Stimulated activated CD4-positive, alpha-beta T cell treated with anti-CD3 and anti-CD28 coated beads, Interleukin-12 subunit alpha, Interleukin-12 subunit beta, amount 100 ng/mL, for 48 hours (primary cell): Measurements from ENCODE around the gene CEP170B.

Experiments
- DNase-seq, 3 donors: peaks; one replicate each; pipeline ENCODE4 v3.0.0-alpha.2; 2020; ENCODE audit warnings: low read depth in 2 of 3, low spot score in 1 of 3

The CEP170B gene

GRCh38 chr14:104930526-104931303, 65.6 kb downstream of the CEP170B start:
- no peak for DNase-seq

GRCh38 chr14:104931304-104931770, 66.3 kb downstream of the CEP170B start:
- DNase-seq: no peak

- no peak for DNase-seq
Observed at GRCh38 chr14:104931771-104932675, 67.0 kb downstream of the CEP170B start.

GRCh38 chr14:104932676-104933631, 67.9 kb downstream of the CEP170B start:
- peak; percentile 75 to 84 (median 84) for DNase-seq

DNA sequence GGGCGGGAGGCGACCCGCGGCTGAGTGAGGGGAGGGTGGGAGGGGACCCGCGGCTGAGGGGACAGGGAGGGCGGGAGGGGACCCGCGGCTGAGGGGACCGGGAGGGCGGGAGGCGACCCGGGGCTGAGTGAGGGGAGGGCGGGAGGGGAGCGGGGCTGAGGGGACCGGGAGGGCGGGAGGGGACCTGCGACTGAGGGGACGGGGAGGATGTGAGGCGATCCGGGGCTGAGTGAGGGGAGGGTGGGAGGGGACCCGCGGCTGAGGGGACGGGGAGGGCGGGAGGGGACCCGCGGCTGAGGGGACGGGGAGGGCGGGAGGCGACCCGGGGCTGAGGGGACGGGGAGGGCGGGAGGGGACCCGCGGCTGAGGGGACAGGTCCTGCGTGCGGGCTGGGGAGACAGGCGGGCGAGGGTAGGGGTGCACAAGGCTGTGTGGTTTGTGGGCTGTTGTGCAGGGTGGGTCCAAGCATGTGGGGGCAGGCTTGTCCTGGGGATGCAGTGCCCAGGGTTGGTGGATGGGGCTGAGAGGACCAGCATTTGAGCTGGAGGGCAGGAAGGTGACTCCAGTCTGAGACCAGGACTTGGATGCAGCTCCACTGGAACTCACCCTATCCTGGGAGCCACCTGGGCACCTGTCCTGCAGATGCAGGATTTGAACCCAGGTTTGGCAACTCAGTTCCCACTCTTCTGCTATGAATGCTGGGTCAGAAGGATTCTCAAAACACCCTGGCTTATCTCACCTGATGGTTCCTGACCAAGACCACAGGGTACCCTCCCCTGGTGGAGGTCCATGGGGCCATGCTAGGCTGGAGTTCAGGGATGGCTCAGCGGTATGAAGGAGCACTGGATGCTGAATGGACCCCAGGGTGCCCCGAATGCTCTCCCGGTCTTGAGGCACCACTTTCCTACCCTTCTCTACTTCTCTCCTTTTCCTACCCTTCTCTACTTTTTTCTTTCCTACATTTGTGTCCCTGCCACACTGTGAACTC, 69.0 kb downstream of the CEP170B start:
- no peak for DNase-seq

DNA sequence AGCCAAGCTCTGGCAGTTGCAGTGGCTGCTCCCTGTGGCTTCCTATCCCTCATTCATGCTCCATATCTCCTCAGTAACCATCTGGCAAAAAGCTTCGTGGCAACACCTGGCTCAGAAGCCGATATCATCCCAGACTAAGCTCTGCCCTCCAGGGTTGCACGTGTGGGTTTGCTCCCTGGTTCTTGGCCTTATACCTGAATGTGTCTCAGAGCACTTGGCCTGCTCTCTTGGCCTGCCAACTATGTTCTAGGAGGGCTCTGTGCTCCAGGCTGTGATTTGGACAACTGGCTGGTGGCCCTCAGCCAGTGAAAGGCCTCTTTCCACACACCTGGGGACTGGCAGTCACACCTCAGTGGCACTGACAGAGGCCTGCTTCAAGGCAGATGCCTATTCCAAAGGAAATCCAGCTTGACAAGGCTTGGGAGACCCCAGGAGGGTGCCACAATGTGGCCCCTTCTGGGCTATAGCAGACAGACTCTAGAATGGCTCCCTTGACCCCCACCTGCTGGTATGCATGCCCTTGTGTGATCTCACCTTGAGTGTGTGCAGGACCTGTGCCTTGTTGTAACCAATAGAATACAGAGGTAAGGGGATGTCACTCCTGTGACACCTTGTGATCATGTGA, 70.1 kb downstream of the CEP170B start:
- no peak for DNase-seq

GRCh38 chr14:104935955-104936354, 70.9 kb downstream of the CEP170B start:
- no peak for DNase-seq

- no peak for DNase-seq
Observed at GRCh38 chr14:104936361-104937155, 71.5 kb downstream of the CEP170B start.

DNA sequence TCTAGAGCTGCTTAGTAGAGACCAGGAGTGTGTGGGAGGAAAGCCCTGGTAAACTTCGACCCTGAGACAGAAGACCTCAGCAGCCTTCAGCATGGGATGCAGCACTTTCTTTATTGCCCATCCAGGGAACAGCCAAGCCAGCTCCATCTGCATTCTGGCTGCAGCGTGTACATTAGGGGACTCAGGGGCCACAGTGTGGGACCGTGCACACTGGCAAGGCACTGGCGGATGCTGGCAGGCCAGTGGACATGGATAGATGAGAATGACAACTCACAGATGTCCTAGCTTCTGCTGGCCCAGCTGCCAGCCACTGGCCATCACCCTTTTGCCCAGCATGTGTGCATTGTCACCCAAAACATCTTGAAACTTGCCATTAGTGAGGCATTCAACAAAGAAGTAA, 72.1 kb downstream of the CEP170B start:
- no peak for DNase-seq

DNA sequence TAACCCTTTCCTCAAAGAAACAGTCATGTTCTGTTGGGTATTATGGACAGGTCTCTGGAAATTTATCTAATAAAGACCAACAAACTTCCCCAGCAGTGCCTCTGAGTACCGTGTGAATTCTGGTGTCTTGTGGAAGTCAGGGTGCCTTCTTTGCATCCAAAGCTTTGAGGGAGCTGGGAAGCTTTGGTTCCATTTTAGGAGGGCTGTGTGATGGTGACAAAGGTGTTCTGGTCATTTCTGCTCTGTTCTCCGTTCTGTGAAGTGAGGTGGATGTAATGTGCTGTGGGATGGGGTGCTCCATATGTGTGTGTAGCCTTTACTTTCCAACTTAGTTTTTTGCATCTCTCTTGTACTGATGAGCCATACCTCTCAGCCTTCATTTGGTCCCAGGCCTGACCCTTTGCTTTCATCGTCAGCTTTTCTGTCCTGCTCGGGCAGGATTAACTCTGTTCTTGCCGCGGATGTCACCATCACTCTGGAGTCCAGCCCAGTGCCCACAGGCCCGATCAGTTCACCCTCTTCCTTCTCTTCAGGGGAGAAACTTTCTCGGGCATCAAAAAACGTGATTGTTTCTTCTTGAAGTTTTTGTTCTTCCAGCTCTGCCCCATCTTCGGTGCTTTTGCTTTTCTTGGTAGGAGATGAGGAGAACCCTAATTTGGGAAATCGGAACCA, 72.8 kb downstream of the CEP170B start:
- no peak for DNase-seq

DNA sequence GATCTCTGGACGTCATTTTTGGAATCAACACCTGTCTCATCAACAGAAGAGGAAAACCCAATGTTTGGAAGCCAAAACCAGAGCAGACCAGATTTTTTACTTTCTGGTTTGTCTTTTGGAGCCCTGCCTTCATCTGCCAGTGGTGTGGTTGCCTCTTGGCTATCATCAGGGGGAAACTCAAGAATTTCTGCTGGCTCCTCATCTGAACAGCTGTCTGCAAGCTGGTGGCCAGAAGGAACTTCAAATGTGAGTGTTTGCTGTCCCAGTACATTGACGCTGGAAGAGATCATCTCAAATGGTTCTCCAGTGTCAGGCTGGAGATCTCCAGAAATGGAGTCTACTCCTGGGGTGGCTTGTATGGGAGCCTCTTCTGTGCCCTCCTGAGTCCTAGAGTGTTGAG, 73.4 kb downstream of the CEP170B start:
- no peak for DNase-seq

DNA sequence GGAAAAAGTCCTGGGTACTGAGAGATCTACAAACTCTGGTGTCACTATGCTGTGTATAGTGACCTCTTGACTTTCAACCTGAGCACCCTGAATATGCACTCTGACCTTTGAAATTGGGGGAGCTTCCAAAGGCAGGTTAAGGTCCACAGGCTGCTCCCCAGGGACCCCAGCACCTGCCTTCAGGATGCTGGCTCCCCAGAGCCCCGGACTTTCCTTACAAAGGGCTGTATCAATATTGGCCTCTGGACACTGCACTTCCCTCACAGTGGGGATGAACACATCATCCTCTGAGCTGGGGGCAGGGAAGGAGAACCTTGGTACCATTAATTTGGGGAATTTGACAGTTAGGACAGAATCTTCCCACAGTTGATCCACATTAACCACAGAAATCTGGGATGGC, 73.9 kb downstream of the CEP170B start:
- no peak for DNase-seq

DNA sequence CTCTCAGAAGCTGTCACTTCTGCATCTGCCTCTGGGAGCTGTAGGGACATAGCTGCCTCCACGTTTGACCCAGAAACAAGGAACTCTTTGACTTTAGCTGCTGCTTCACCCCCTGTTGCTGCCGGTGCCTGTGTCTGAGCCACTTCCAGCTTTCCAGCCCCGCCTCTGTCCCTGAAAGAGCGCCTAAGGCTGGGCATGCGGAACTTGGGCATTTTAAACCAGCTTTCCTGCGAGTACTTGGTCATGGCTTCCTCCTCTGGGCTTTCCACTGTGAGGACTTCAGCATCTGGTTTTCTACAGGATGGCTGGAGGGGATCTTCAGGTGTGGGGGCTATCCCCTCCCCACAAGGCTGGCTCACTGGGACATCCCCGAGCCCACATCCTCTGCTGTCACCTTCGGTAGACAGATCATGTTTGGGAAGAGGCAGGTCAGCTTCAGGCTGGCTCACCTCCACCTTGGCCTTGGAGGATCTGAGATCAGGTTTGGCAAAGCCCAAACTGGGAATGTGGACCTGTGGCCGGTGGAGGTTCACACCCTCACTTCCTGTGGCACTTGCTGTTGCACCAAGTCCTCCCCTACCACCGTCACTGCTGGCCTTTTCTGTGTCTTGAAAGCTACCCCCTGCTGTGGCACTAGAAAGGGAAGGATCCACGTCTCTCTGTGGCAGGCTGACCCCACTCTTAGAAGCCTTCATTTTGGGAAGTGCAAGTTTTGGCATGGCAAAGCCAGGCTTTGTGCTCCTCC, 74.8 kb downstream of the CEP170B start:
- no peak for DNase-seq

DNA sequence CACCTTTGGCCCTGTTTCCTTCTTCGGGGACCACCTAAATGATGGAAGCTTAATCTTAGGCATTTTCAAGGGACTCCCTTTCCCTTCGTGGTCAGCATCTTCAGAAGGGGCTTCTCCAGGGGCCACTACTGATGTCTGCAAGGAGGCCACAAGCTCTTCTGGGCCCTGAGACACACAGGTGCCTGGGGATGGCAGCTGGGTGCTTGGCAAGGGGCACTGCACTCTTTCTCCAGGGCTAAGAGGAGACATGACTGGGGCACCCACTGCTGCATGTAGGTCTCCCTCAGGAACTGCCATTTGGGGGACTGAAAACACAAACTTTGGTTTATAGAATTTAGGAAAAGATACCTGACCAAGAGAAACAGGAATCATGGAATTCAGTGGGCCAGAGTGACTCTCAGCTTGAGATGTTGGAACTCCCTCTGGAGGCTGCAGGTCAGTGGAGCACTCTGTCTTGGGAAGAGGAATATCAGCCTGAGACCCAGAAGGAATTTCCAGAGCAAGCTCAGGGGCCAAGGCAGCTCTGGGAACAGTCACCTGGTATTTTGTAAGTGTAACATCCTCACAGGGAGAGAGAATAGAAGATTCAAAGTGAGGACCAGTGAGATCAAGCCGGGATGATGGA, 75.6 kb downstream of the CEP170B start:
- DNase-seq: no peak

- no peak for DNase-seq
Observed at GRCh38 chr14:104941508-104942365, 76.7 kb downstream of the CEP170B start.

GRCh38 chr14:104942586-104942985, 77.5 kb downstream of the CEP170B start:
- no peak for DNase-seq
